ENCODE data around the gene CR1L.

CR1L gene

DNA sequence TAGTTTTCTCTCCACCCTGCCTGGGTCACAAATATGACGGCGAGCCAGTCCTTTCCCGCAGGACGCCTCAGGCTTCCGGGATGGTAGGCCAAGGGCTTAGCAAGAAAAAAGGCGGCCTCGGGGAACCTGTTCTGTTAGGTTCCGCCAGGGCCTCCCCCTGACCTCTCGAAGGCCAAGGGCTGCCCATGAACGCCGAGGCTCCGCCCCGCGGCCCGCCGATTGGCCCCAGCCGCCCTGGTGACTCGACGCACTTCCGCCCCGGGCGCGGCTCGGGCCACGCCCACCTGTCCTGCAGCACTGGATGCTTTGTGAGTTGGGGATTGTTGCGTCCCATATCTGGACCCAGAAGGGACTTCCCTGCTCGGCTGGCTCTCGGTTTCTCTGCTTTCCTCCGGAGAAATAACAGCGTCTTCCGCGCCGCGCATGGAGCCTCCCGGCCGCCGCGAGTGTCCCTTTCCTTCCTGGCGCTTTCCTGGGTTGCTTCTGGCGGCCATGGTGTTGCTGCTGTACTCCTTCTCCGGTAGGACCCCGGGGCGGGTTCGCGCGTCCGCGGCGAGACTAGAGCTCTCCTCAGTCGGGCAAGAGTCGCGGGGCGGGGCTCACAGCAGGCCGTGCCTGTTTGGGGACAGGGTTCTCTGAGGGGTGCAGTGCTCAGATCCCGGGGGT, 107.0 kb downstream of the CR1L start, which contains the start of gene CD46:
Gene CD46 (plus strand): TSS at position 265 of the 666 bp plus-strand sequence. CDS start 159 bp downstream, at position 424.
- no peaks in the 10 kb centered on the region for H3K9me2 ChIP-seq (replicated peaks; ENCODE audit: low read depth, low read length)
- peaks cover 64% of the 10 kb centered on the region for H3K79me2 ChIP-seq (ENCODE audit: insufficient read depth, low read length)
- no peaks in the 10 kb centered on the region for H3K9me3 ChIP-seq (ENCODE audit: insufficient read depth, low read depth, low read length)
- peaks cover 2% of the 10 kb centered on the region for H3K36me3 ChIP-seq (ENCODE audit: insufficient read depth, low read length)
- H2AFZ ChIP-seq (ENCODE audit: low read length) = peak within 1 kb of the TSS; percentile 93
- H3K4me1 ChIP-seq (ENCODE audit: insufficient read depth, low read length, poor library complexity, severe bottlenecking) = peaks cover 69% of the 10 kb centered on the region
- H3K27me3 ChIP-seq (ENCODE audit: insufficient read depth, low read length, poor library complexity, severe bottlenecking) = peaks cover 5% of the 10 kb centered on the region
- no peak for TF ChIP-seq CTCF (conservative IDR thresholded peaks at IDR 0.05; ENCODE audit: low read length)
- TF ChIP-seq EZH2phosphoT487 (IDR thresholded peaks at IDR 0.05; ENCODE audit: borderline replicate concordance) = no peak
- peak within 1 kb of the TSS; percentile 92 for H3K4me3 ChIP-seq (ENCODE audit: low read length, poor library complexity, severe bottlenecking)
- H3K4me2 ChIP-seq (ENCODE audit: low read depth, low read length, poor library complexity, severe bottlenecking) = peak within 1 kb of the TSS; percentile 96
- no peaks in the 10 kb centered on the region for H3F3A ChIP-seq (ENCODE audit: low read depth)
- H4K20me1 ChIP-seq (ENCODE audit: insufficient read depth, low read length, poor library complexity, severe bottlenecking) = peaks cover 49% of the 10 kb centered on the region
- H3K9ac ChIP-seq (ENCODE audit: low read depth, low read length, poor library complexity, severe bottlenecking) = peak within 1 kb of the TSS; percentile 86

GRCh38 chr1:207752456-207752998, 107.6 kb downstream of the CR1L start:
- Histone ChIP-seq H3F3A (ENCODE audit: low read depth) (no peaks in the 10 kb centered on the region), H3K9me2 (replicated peaks; ENCODE audit: low read depth, low read length) (no peaks in the 10 kb centered on the region), H3K79me2 (ENCODE audit: insufficient read depth, low read length) (peaks cover 70% of the 10 kb centered on the region), H3K4me3 (ENCODE audit: low read length, poor library complexity, severe bottlenecking) (peak overlapping the region; percentile 92), H3K9me3 (ENCODE audit: insufficient read depth, low read depth, low read length) (no peaks in the 10 kb centered on the region), H3K4me1 (ENCODE audit: insufficient read depth, low read length, poor library complexity, severe bottlenecking) (peaks cover 71% of the 10 kb centered on the region), H3K4me2 (ENCODE audit: low read depth, low read length, poor library complexity, severe bottlenecking) (peak overlapping the region; percentile 90), H3K9ac (ENCODE audit: low read depth, low read length, poor library complexity, severe bottlenecking) (peak overlapping the region; percentile 86), H4K20me1 (ENCODE audit: insufficient read depth, low read length, poor library complexity, severe bottlenecking) (peaks cover 55% of the 10 kb centered on the region), H3K36me3 (ENCODE audit: insufficient read depth, low read length) (peaks cover 8% of the 10 kb centered on the region), H3K27me3 (ENCODE audit: insufficient read depth, low read length, poor library complexity, severe bottlenecking) (peaks cover 5% of the 10 kb centered on the region), H2AFZ (ENCODE audit: low read length) (peak overlapping the region; percentile 93)
- TF ChIP-seq EZH2phosphoT487 (IDR thresholded peaks at IDR 0.05; ENCODE audit: borderline replicate concordance) (no peak), CTCF (conservative IDR thresholded peaks at IDR 0.05; ENCODE audit: low read length) (no peak)

DNA sequence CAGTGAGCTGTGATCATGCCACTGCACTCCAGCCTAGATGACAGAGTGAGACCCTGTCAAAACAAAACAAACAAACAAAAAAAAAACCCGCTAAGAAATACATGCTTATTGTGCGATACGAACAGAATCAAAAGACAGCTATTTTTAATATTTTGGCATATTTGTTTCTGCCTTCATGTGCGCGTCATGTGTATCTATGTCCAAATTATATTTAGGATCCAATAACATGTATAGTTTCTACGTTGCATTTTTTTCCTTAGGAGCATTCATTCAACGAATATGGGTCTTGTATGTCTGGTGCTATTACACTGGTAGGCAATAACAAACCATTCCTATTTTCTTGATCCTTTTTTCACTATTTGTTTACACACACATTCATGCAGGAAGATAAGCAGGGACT, 108.7 kb downstream of the CR1L start:
- H3K36me3 ChIP-seq (ENCODE audit: insufficient read depth, low read length) = peaks cover 19% of the 10 kb centered on the region
- H3K9ac ChIP-seq (ENCODE audit: low read depth, low read length, poor library complexity, severe bottlenecking) = peak overlapping the region; percentile 86
- H3K4me3 ChIP-seq (ENCODE audit: low read length, poor library complexity, severe bottlenecking) = peak overlapping the region; percentile 92
- no peaks in the 10 kb centered on the region for H3F3A ChIP-seq (ENCODE audit: low read depth)
- H3K9me2 ChIP-seq (replicated peaks; ENCODE audit: low read depth, low read length) = no peaks in the 10 kb centered on the region
- peaks cover 70% of the 10 kb centered on the region for H3K4me1 ChIP-seq (ENCODE audit: insufficient read depth, low read length, poor library complexity, severe bottlenecking)
- H3K27me3 ChIP-seq (ENCODE audit: insufficient read depth, low read length, poor library complexity, severe bottlenecking) = peaks cover 5% of the 10 kb centered on the region
- H2AFZ ChIP-seq (ENCODE audit: low read length) = no peak overlapping the region
- no peak for TF ChIP-seq CTCF (conservative IDR thresholded peaks at IDR 0.05; ENCODE audit: low read length)
- no peak for TF ChIP-seq EZH2phosphoT487 (IDR thresholded peaks at IDR 0.05; ENCODE audit: borderline replicate concordance)
- peak overlapping the region; percentile 90 for H3K4me2 ChIP-seq (ENCODE audit: low read depth, low read length, poor library complexity, severe bottlenecking)
- peaks cover 63% of the 10 kb centered on the region for H4K20me1 ChIP-seq (ENCODE audit: insufficient read depth, low read length, poor library complexity, severe bottlenecking)
- H3K79me2 ChIP-seq (ENCODE audit: insufficient read depth, low read length) = peaks cover 78% of the 10 kb centered on the region
- H3K9me3 ChIP-seq (ENCODE audit: insufficient read depth, low read depth, low read length) = no peaks in the 10 kb centered on the region

All from Loucy (cell line).